Adrenal gland (tissue), 12 donors: ENCODE measurements around the gene DEFB108B. TPM values are rescaled to one million over a fixed set of nuclear protein-coding genes. Genes with fewer than 3 reads are reported as not detected.
"Not testable (repeated sequence)": the region's sequence is repeated elsewhere in the genome, so short reads cannot be mapped to it uniquely, and the experiment has no call there.

ENCODE experiments used
- DNase-seq, 7 donors: peaks; one replicate each; pipeline ENCODE4 v3.0.0-alpha.2; 2019 to 2020
- H3K27ac ChIP-seq, 5 donors: fragments of 200-600 bp; sonication (generic) in 4 of 5; 1 replicate in 3 of 5; 2 replicates in 2 of 5; pipeline versions ENCODE4 v1.5.1 to v1.8.0; 2016 to 2020; ENCODE audit warnings: mild to moderate bottlenecking in 1 of 5
- H3K27me3 ChIP-seq: fragments of 200-600 bp; 2 replicates; pipeline ENCODE4 v1.8.0; 2021
- H3K36me3 ChIP-seq, 2 donors: fragments of 200-600 bp; replicated peaks in 1 of 2; 1 replicate in 1 of 2; 2 replicates in 1 of 2; pipeline versions ENCODE4 v1.5.1 to v1.8.0; 2018 to 2022
- H3K4me1 ChIP-seq, 2 donors: fragments of 200-600 bp; replicated peaks in 1 of 2; 1 replicate in 1 of 2; 2 replicates in 1 of 2; pipeline versions ENCODE4 v1.5.1 to v1.8.0; 2018 to 2021
- H3K4me3 ChIP-seq, 4 donors: fragments of 200-600 bp; sonication (generic) in 3 of 4; one replicate each; pipeline ENCODE4 v1.5.1; 2016 to 2018
- H3K9me3 ChIP-seq, 3 donors: fragments of 200-600 bp; sonication (generic) in 1 of 3; replicated peaks in 1 of 3; 1 replicate in 2 of 3; 2 replicates in 1 of 3; pipeline versions ENCODE4 v1.5.1 to v1.8.0; 2016 to 2021
- CTCF ChIP-seq, 6 experiments: fragments of 450-650 bp in 4 of 6; fragments of 200-600 bp in 2 of 6; sonication (generic) in 1 of 6; IDR thresholded peaks; 1 replicate in 5 of 6; 2 replicates in 1 of 6; pipeline versions ENCODE4 v1.5.1 to v1.8.0; 2016 to 2021; ENCODE audit warnings: antibody characterized with exemption in 6 of 6, mild to moderate bottlenecking in 2 of 6, moderate library complexity in 1 of 6
- WGBS, 4 donors: extraction: QIAGEN DNeasy Blood & Tissue Kit in 2 of 4; methylation state at CpG; one replicate each; pipeline versions ENCODE4 v1.1.5 to v1.1.7; 2013 to 2017; 5-methylcytosine and 5-hydroxymethylcytosine counted together
- intact Hi-C, 2 donors: fragments of 100-400 bp; cut with DNase I; formaldehyde crosslinking; loops; one replicate each; pipeline versions ENCODE4 v1.14.1 to v1.15.0; 2022 to 2023
- polyA plus RNA-seq, 3 donors: library from polyadenylated mRNA; stranded (reverse); fragments of 200-250 nt in 2 of 3; fragments of 350-450 nt in 1 of 3; fragmentation: Illumina TruSeq in 1 of 3; extraction: RNeasy Lipid Tissue Mini Kit (QIAGEN cat#74804) in 1 of 3; gene quantifications; one replicate each; pipeline ENCODE4 v1.2.3, GENCODE V29; 2013 to 2014
- total RNA-seq, 9 donors: library from RNA; depleted of rRNA in 4 of 9; stranded (reverse); fragments of >200 nt in 4 of 9; fragments of 120-200 nt in 1 of 9; fragmentation: NEBNext Ultra II Directional in 1 of 9; extraction: Animal tissue kit (Norgen Biotek cat#: 25700) in 1 of 9; gene quantifications; one replicate each; pipeline versions ENCODE4 v1.1.0 to v1.2.4, GENCODE V29; 2013 to 2023
- donor health status: healthy with polysubstance abuse.
- donor health status: Bipolar disorder and iron deficiency.
- donor health status: DM: yes; HTN: yes; CAD: no.
- donor health status: DM: no; HTN: no; CAD: no.
- donor health status: DM: no; HTN: no; CAD: no.
- donor health status: DM: yes; HTN: yes; CAD: no.

The DEFB108B gene
- total and polyA plus RNA-seq, 12 donors: not detected

- H3K9me3 ChIP-seq, H3K4me3 ChIP-seq, H3K4me1 ChIP-seq, intact Hi-C loops, H3K27ac ChIP-seq, H3K27me3 ChIP-seq, H3K36me3 ChIP-seq: not testable (repeated sequence)
- 37 to 81% (median 40%) methylated on average over 6 to 13 of the region's 13 CpGs for WGBS, 4 donors
- peak; percentile 55 to 78 (median 66) for TF ChIP-seq CTCF (IDR thresholded peaks at IDR 0.05)
- DNase-seq: peak; percentile 68 to 92 (median 74)
These were observed 32.6 kb upstream of the DEFB108B start for GRCh38 chr11:71800335-71800953.

- intact Hi-C loops: not testable (repeated sequence)
- 93 to 100% (median 100%) methylated on average over 1 to 2 of the region's 2 CpGs for WGBS, 4 donors
These were observed 32.0 kb upstream of the DEFB108B start for GRCh38 chr11:71801026-71801425.

GRCh38 chr11:71802874-71803273 lies 30.1 kb upstream of the DEFB108B start:
- H3K4me1 ChIP-seq, H3K36me3 ChIP-seq, intact Hi-C loops, H3K4me3 ChIP-seq, H3K27ac ChIP-seq, H3K9me3 ChIP-seq, DNase-seq, H3K27me3 ChIP-seq: not testable (repeated sequence)
- 72 to 83% (median 77%) methylated on average over 5 to 7 of the region's 7 CpGs for WGBS, 4 donors

More at GRCh38 chr11:71801026-71801425, 32.0 kb upstream of the DEFB108B start:
- H3K4me3 ChIP-seq, H3K27ac ChIP-seq, H3K36me3 ChIP-seq, H3K9me3 ChIP-seq, H3K27me3 ChIP-seq, H3K4me1 ChIP-seq, DNase-seq: not testable (repeated sequence)

- intact Hi-C loops, H3K4me3 ChIP-seq, H3K4me1 ChIP-seq, H3K27me3 ChIP-seq, DNase-seq, H3K27ac ChIP-seq, H3K9me3 ChIP-seq, H3K36me3 ChIP-seq: not testable (repeated sequence)
- WGBS, 4 donors: 73 to 84% (median 77%) methylated on average over 6 to 9 of the region's 9 CpGs
These were observed 28.6 kb upstream of the DEFB108B start for GRCh38 chr11:71804158-71804947.

GRCh38 chr11:71812529-71812928 lies 20.5 kb upstream of the DEFB108B start:
- DNase-seq, intact Hi-C loops, H3K4me3 ChIP-seq, H3K27ac ChIP-seq, H3K27me3 ChIP-seq, H3K4me1 ChIP-seq, H3K36me3 ChIP-seq, H3K9me3 ChIP-seq: not testable (repeated sequence)
- 83 to 100% (median 87%) methylated on average over 1 to 3 of the region's 3 CpGs for WGBS, 4 donors

GRCh38 chr11:71813481-71814355 lies 19.3 kb upstream of the DEFB108B start:
- peak overlapping the region in 2 of 4 donors; percentile 28 to 57 for H3K4me3 ChIP-seq
- H3K36me3 ChIP-seq, H3K27ac ChIP-seq, H3K4me1 ChIP-seq, H3K9me3 ChIP-seq, intact Hi-C loops, H3K27me3 ChIP-seq: not testable (repeated sequence)
- peak; percentile 67 to 82 (median 77) for TF ChIP-seq CTCF (IDR thresholded peaks at IDR 0.05)
- 4 to 14% (median 5%) methylated on average over 14 to 46 of the region's 46 CpGs for WGBS, 4 donors
- peak; percentile 70 to 89 (median 78) for DNase-seq

GRCh38 chr11:71821539-71821938 lies 11.5 kb upstream of the DEFB108B start:
- H3K27me3 ChIP-seq, H3K4me1 ChIP-seq, intact Hi-C loops, DNase-seq, H3K36me3 ChIP-seq, H3K27ac ChIP-seq, H3K4me3 ChIP-seq, H3K9me3 ChIP-seq: not testable (repeated sequence)
- 11 to 30% (median 26%) methylated on average over 1 of the region's 1 CpG for WGBS, 4 donors

- 83 to 96% (median 94%) methylated on average over 3 of the region's 3 CpGs for WGBS, 4 donors
- intact Hi-C loops, H3K4me3 ChIP-seq, DNase-seq, H3K27me3 ChIP-seq, H3K9me3 ChIP-seq, H3K36me3 ChIP-seq, H3K4me1 ChIP-seq, H3K27ac ChIP-seq: not testable (repeated sequence)
These were observed 3.8 kb upstream of the DEFB108B start for GRCh38 chr11:71829247-71829646.
